Stimulated activated naive CD8-positive, alpha-beta T cell treated with anti-CD3 and anti-CD28 coated beads, Interleukin-15, Interleukin-2, amounts not matched to agents 100 ng/mL and 50 ng/mL, for 24 hours (primary cell): ENCODE data around the gene GRIN2A.

Experiments used
- H3K27ac Mint-ChIP-seq: one replicate; pipeline ENCODE4 v1.8.0; 2021; ENCODE audit warnings: mild to moderate bottlenecking, mixed read lengths
- H3K27me3 Mint-ChIP-seq: one replicate; pipeline ENCODE4 v1.8.0; 2021; ENCODE audit warnings: mixed read lengths
- H3K36me3 Mint-ChIP-seq: one replicate; pipeline ENCODE4 v1.8.0; 2021; ENCODE audit warnings: low read depth, mixed read lengths
- H3K4me1 Mint-ChIP-seq: one replicate; pipeline ENCODE4 v1.8.0; 2021; ENCODE audit warnings: low read depth, mixed read lengths
- H3K4me3 Mint-ChIP-seq: one replicate; pipeline ENCODE4 v1.8.0; 2021; ENCODE audit warnings: mild to moderate bottlenecking, mixed read lengths
- H3K9me3 Mint-ChIP-seq: one replicate; pipeline ENCODE4 v1.8.0; 2021; ENCODE audit warnings: mixed read lengths

Gene GRIN2A

DNA sequence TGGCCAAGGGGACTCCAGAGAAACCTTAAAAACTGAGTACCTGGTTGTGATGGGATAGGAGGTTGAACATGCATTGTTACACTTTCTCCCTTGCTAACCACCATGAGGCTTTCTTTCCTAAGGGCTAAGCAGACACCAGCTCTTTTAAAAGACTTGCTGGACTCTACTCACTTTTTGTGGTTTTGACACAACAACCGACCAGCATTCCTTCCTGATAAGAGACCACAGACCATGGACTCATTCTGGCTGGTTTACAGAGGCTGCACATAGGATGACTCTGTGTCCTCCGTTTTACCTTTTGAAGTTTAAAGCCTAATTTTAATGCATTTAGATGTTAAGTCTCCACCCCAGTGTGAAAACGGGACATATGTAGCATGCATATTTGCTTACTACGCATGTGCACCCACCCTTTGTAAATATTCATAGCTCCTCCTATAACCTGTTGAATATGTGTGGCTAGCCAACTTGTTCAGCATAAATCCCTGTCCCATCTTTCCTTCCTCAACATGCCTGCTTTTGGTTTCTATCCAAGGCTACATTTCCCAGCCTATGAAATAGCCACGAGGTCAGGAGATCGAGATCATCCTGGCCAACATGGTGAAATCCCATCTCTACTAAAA, 475.9 kb downstream of the GRIN2A start:
- Mint-ChIP-seq H3K27ac (no peak overlapping the region), H3K4me3 (no peak overlapping the region), H3K36me3 (no peaks in the 10 kb centered on the region), H3K27me3 (no peaks in the 10 kb centered on the region), H3K9me3 (peaks cover 4% of the 10 kb centered on the region), H3K4me1 (no peaks in the 10 kb centered on the region)

DNA sequence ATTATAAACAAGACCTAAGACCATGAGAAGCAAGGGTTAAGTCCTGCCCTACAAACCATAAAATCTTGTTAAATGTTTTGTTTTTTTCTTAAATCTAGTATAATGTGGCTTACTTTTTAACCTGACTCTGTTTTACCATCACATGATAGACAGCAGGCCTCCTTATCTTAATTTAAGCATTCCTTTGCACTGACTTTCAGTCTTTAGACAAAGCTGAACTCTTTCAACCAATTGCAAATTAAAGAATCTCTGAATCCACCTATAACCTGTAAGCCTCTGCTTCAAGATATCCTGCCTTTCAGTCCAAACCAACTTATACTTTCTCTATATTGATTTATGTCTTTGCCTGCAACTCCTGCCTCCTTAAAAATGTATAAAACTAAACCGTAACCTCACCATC, 478.5 kb downstream of the GRIN2A start:
- no peak overlapping the region for H3K4me3 Mint-ChIP-seq
- H3K27ac Mint-ChIP-seq = no peak overlapping the region
- no peaks in the 10 kb centered on the region for H3K27me3 Mint-ChIP-seq
- H3K4me1 Mint-ChIP-seq = no peaks in the 10 kb centered on the region
- no peaks in the 10 kb centered on the region for H3K36me3 Mint-ChIP-seq
- peaks cover 4% of the 10 kb centered on the region for H3K9me3 Mint-ChIP-seq
